Neural progenitor cell (in vitro differentiated cells): ENCODE measurements around the gene PLA2G4B. TPM values are rescaled to one million over a fixed set of nuclear protein-coding genes. Genes with fewer than 3 reads are reported as not detected.

ENCODE experiments used
- DNase-seq: peaks from one replicate; pipeline ENCODE4 v3.0.0-alpha.2; 2016; ENCODE audit warnings: low spot score
- H2AFZ ChIP-seq: fragments of 200-600 bp; sonication (generic); replicated peaks from 2 replicates; pipeline ENCODE4 v1.6.1; 2016; ENCODE audit warnings: antibody characterized with exemption
- H3F3A ChIP-seq: fragments of 200-600 bp; sonication (generic); 2 replicates; pipeline ENCODE4 v1.6.1; 2016; ENCODE audit warnings: antibody characterized with exemption, low read depth
- H3K27ac ChIP-seq: fragments of 200-600 bp; sonication (generic); 2 replicates; pipeline ENCODE4 v1.5.1; 2016; ENCODE audit warnings: mild to moderate bottlenecking
- H3K27me3 ChIP-seq: fragments of 200-600 bp; sonication (generic); 2 replicates; pipeline ENCODE4 v1.6.1; 2016; ENCODE audit warnings: mild to moderate bottlenecking, moderate library complexity
- H3K36me3 ChIP-seq: fragments of 200-600 bp; sonication (generic); 2 replicates; pipeline ENCODE4 v1.5.1; 2016
- H3K4me1 ChIP-seq: fragments of 200-600 bp; sonication (generic); 2 replicates; pipeline ENCODE4 v1.6.1; 2016; ENCODE audit warnings: mixed run types
- H3K4me2 ChIP-seq: fragments of 200-600 bp; sonication (generic); 2 replicates; pipeline ENCODE4 v1.6.1; 2016
- H3K4me3 ChIP-seq: fragments of 200-600 bp; sonication (generic); 2 replicates; pipeline ENCODE4 v1.5.1; 2016
- H3K79me2 ChIP-seq: fragments of 200-600 bp; sonication (generic); 2 replicates; pipeline ENCODE4 v1.6.1; 2016; ENCODE audit warnings: low read depth
- H3K9ac ChIP-seq: fragments of 200-600 bp; sonication (generic); 2 replicates; pipeline ENCODE4 v1.6.1; 2016
- H3K9me3 ChIP-seq: fragments of 200-600 bp; sonication (generic); 2 replicates; pipeline ENCODE4 v1.5.1; 2016; ENCODE audit warnings: low read depth
- H4K20me1 ChIP-seq: fragments of 200-600 bp; sonication (generic); 2 replicates; pipeline ENCODE4 v1.6.1; 2016; ENCODE audit warnings: low read depth
- H3K27ac Mint-ChIP-seq: 3 replicates; pipeline ENCODE4 v1.8.0; 2021; ENCODE audit warnings: mixed read lengths
- H3K27me3 Mint-ChIP-seq: 2 replicates; pipeline ENCODE4 v1.8.0; 2022; ENCODE audit warnings: low read depth, mild to moderate bottlenecking, inconsistent platforms, moderate library complexity, mixed read lengths; ENCODE audit not compliant: insufficient read depth
- H3K36me3 Mint-ChIP-seq: 3 replicates; pipeline ENCODE4 v1.8.0; 2021; ENCODE audit warnings: mixed read lengths
- H3K4me1 Mint-ChIP-seq: 3 replicates; pipeline ENCODE4 v1.8.0; 2021; ENCODE audit warnings: mixed read lengths
- H3K4me3 Mint-ChIP-seq: 3 replicates; pipeline ENCODE4 v1.8.0; 2021; ENCODE audit warnings: mild to moderate bottlenecking, moderate library complexity, mixed read lengths
- H3K9me3 Mint-ChIP-seq: 3 replicates; pipeline ENCODE4 v1.8.0; 2020; ENCODE audit warnings: mixed read lengths
- EZH2 ChIP-seq: fragments of 200-600 bp; sonication (generic); IDR thresholded peaks from 2 replicates; pipeline ENCODE4 v1.6.1; 2017; ENCODE audit warnings: antibody characterized with exemption, mild to moderate bottlenecking, moderate library complexity
- EZH2phosphoT487 ChIP-seq: fragments of 200-600 bp; sonication (generic); IDR thresholded peaks from 2 replicates; pipeline ENCODE4 v1.6.1; 2017; ENCODE audit warnings: antibody characterized with exemption
- total RNA-seq: library from RNA; depleted of rRNA; stranded (reverse); fragments of >200 nt; gene quantifications from 2 replicates; pipeline ENCODE4 v1.2.3, GENCODE V29; 2015; ENCODE audit warnings: low replicate concordance
- TF ChIP-seq, protein P1 (sequence below): fragments of 200-600 bp; sonication (generic); IDR thresholded peaks from 2 replicates; pipeline ENCODE4 v1.5.1; 2017; ENCODE audit warnings: antibody characterized with exemption, mild to moderate bottlenecking

The PLA2G4B gene
- total RNA-seq, 1 donor from 2014 or later: 2.0 TPM

DNA sequence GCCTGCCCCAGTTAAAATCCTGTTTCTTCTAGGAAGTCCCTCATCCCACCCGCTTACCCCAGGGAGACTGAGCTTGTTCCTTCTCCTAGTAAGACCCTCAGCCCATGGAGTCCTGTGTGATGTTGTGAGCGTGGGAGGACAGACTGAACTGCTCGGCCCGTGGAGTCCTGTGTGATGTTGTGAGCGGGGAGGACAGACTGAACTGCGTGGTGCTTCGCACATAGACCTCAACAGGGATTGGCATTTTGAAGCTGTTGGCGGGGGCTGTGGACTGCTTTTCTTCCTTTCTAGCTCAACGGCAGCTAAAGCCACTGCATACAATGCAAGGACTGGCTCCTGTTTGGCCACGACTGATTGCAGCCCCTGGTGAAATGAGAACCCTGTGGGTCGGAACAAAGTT lies 56.8 kb downstream of the PLA2G4B start:
- peak overlapping the region; percentile 53 for H3K27ac Mint-ChIP-seq
- TF ChIP-seq EZH2phosphoT487 (no peak), EZH2 (no peak)
- TF ChIP-seq, protein P1, sequence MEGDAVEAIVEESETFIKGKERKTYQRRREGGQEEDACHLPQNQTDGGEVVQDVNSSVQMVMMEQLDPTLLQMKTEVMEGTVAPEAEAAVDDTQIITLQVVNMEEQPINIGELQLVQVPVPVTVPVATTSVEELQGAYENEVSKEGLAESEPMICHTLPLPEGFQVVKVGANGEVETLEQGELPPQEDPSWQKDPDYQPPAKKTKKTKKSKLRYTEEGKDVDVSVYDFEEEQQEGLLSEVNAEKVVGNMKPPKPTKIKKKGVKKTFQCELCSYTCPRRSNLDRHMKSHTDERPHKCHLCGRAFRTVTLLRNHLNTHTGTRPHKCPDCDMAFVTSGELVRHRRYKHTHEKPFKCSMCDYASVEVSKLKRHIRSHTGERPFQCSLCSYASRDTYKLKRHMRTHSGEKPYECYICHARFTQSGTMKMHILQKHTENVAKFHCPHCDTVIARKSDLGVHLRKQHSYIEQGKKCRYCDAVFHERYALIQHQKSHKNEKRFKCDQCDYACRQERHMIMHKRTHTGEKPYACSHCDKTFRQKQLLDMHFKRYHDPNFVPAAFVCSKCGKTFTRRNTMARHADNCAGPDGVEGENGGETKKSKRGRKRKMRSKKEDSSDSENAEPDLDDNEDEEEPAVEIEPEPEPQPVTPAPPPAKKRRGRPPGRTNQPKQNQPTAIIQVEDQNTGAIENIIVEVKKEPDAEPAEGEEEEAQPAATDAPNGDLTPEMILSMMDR: no peak
- no peak for DNase-seq
- no peaks in the 10 kb centered on the region for H4K20me1 ChIP-seq
- no peaks in the 10 kb centered on the region for H3K36me3 ChIP-seq
- H3K4me1 Mint-ChIP-seq: peaks cover 22% of the 10 kb centered on the region
- no peak overlapping the region for H3K27ac ChIP-seq
- H2AFZ ChIP-seq: no peak overlapping the region
- no peak overlapping the region for H3K4me3 ChIP-seq
- H3F3A ChIP-seq: peaks cover 12% of the 10 kb centered on the region
- no peak overlapping the region for H3K9ac ChIP-seq
- H3K4me1 ChIP-seq: peaks cover 18% of the 10 kb centered on the region
- no peaks in the 10 kb centered on the region for H3K79me2 ChIP-seq
- no peaks in the 10 kb centered on the region for H3K9me3 ChIP-seq
- H3K27me3 Mint-ChIP-seq: peaks cover 5% of the 10 kb centered on the region
- H3K4me2 ChIP-seq: no peak overlapping the region
- no peak overlapping the region for H3K4me3 Mint-ChIP-seq
- H3K27me3 ChIP-seq: no peaks in the 10 kb centered on the region
- H3K36me3 Mint-ChIP-seq: no peaks in the 10 kb centered on the region
- no peaks in the 10 kb centered on the region for H3K9me3 Mint-ChIP-seq

DNA sequence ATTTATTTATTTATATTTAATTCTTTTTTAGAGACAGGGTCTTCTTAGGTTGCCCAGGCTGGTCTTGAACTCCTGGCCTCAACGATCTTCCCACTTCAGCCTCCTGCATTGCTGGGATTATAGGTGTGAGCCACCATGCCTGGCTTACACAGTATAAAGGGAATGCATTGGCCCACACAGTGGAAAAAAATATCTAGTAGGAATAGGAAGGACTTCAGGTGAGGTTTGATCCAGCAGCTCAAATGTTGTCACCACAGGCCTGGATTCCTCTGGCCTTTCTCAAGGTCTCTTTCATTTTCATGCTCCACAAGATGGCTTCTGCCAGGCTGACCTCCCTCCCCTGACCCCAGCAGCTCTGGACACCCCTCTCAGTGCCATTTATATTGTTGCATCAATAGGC lies 57.3 kb downstream of the PLA2G4B start:
- Histone ChIP-seq H2AFZ (no peak overlapping the region), H3K4me1 (peaks cover 15% of the 10 kb centered on the region), H3K27me3 (no peaks in the 10 kb centered on the region), H3K9ac (no peak overlapping the region), H3K36me3 (no peaks in the 10 kb centered on the region), H3K79me2 (no peaks in the 10 kb centered on the region), H4K20me1 (no peaks in the 10 kb centered on the region), H3K9me3 (no peaks in the 10 kb centered on the region), H3K27ac (no peak overlapping the region), H3K4me3 (no peak overlapping the region), H3K4me2 (no peak overlapping the region), H3F3A (peaks cover 7% of the 10 kb centered on the region)
- Mint-ChIP-seq H3K4me3 (no peak overlapping the region), H3K4me1 (peaks cover 20% of the 10 kb centered on the region), H3K36me3 (no peaks in the 10 kb centered on the region), H3K9me3 (no peaks in the 10 kb centered on the region), H3K27ac (no peak overlapping the region), H3K27me3 (peaks cover 5% of the 10 kb centered on the region)
- TF ChIP-seq, protein P1: no peak
- TF ChIP-seq EZH2phosphoT487: no peak
- no peak for TF ChIP-seq EZH2
- DNase-seq: no peak

DNA sequence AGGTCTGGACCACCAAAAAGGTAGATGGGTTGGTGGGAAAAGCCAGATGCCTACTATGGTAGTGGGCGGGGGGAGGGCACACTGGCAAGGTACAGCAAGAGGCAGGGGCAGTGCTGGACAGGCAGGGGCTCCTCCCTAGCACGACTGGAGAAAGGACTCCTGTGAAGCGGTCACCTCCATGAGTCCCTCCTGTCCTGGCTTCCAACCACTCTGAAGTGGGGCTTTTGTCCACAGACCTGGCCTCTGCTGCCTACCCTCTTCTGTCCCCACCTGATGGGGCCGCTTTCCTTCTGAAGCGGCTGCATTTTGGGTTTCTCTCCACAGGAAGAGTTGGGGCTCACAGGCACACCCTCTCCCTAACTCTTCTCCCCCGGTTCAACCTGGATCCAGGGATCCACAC lies 57.9 kb downstream of the PLA2G4B start:
- H4K20me1 ChIP-seq: no peaks in the 10 kb centered on the region
- H2AFZ ChIP-seq: no peak overlapping the region
- H3K4me2 ChIP-seq: no peak overlapping the region
- no peaks in the 10 kb centered on the region for H3K9me3 ChIP-seq
- no peak overlapping the region for H3K4me3 ChIP-seq
- Mint-ChIP-seq H3K27ac (no peak overlapping the region), H3K9me3 (no peaks in the 10 kb centered on the region), H3K4me3 (no peak overlapping the region), H3K4me1 (peaks cover 15% of the 10 kb centered on the region), H3K36me3 (no peaks in the 10 kb centered on the region), H3K27me3 (peaks cover 5% of the 10 kb centered on the region)
- no peaks in the 10 kb centered on the region for H3K27me3 ChIP-seq
- DNase-seq: no peak
- no peak overlapping the region for H3K9ac ChIP-seq
- H3K27ac ChIP-seq: no peak overlapping the region
- H3F3A ChIP-seq: peaks cover 1% of the 10 kb centered on the region
- TF ChIP-seq EZH2: no peak
- no peak for TF ChIP-seq EZH2phosphoT487
- TF ChIP-seq, protein P1: no peak
- peaks cover 8% of the 10 kb centered on the region for H3K4me1 ChIP-seq
- H3K79me2 ChIP-seq: no peaks in the 10 kb centered on the region
- no peaks in the 10 kb centered on the region for H3K36me3 ChIP-seq
